Activated CD4-positive, alpha-beta T cell treated with anti-CD3 and anti-CD28 coated beads, Interleukin-2, amount 10 ng/mL, durations not matched to agents 7 days and 5 days (primary cell): ENCODE measurements around the gene CMIP. TPM values are rescaled to one million over a fixed set of nuclear protein-coding genes. Genes with fewer than 3 reads are reported as not detected.

Experiments used
- CTCF ChIA-PET: fragments of 350-600 bp; sonication (Branson Sonifier 250); formaldehyde crosslinking; loops from one replicate; lab custom pipeline; 2021; ENCODE audit warnings: antibody characterized with exemption; lab: Charles Lee
- POLR2A ChIA-PET: fragments of 350-600 bp; sonication (Branson Sonifier 250); formaldehyde crosslinking; loops from one replicate; lab custom pipeline; 2021; ENCODE audit warnings: antibody characterized with exemption; lab: Charles Lee
- DNase-seq: peaks from one replicate; pipeline ENCODE4 v3.0.0-alpha.2; 2020
- H3K27ac Mint-ChIP-seq: one replicate; pipeline ENCODE4 v1.8.0; 2021; ENCODE audit warnings: mild to moderate bottlenecking, moderate library complexity, mixed read lengths
- H3K27me3 Mint-ChIP-seq: one replicate; pipeline ENCODE4 v1.8.0; 2021; ENCODE audit warnings: mixed read lengths
- H3K36me3 Mint-ChIP-seq: one replicate; pipeline ENCODE4 v1.8.0; 2021; ENCODE audit warnings: low read depth, mixed read lengths
- H3K4me1 Mint-ChIP-seq: one replicate; pipeline ENCODE4 v1.8.0; 2021; ENCODE audit warnings: mixed read lengths
- H3K4me3 Mint-ChIP-seq: one replicate; pipeline ENCODE4 v1.8.0; 2021; ENCODE audit warnings: mild to moderate bottlenecking, moderate library complexity, mixed read lengths
- H3K9me3 Mint-ChIP-seq: one replicate; pipeline ENCODE4 v1.8.0; 2021; ENCODE audit warnings: mixed read lengths
- total RNA-seq, 2 experiments: library from RNA; stranded (reverse); gene quantifications; one replicate each; pipeline ENCODE4 v1.2.3, GENCODE V29; 2021

The CMIP gene
- total RNA-seq, 2 experiments from 2014 or later: 44.7 to 46.8 TPM

DNA sequence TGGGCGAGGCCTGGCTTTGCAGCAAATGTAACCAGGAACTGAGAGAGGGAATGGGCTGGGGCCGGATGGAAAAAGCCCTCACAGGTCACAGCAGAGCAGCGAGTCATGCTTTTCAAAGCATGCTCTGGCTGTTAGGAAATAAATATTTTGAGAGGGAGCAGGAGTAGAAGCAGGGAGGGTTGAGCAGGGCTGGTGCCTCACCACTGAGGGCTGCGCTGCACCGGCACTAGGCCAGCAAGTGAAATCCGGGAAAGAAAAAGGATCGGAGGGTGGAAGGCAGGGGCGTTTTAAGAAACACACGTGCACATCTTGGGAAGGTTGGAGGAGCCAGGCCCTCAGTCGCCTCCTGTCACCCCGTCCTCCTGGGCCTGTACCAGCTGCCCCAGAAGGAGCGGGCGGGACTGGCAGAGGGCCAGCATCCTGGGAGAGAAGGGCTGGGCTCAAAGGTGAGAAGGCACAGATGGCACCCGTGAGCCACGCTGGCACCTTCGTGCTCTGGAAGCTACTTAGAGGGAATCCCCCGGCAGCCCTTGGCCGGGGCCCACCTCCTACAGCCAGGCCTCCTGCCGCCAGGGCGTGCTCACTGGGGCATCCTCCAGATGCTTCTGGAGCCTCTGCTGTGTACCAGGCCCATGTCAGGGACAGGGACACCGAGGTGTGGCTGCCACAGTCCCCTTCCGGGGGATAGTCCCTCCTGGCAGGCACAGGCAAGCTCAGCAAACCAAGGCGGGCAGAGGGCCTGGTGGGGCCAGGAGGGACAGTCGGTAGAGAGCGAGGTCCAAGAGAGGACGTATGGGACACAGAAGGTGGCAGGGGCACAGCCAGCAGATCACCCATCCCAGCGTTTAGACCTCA, 263.0 kb downstream of the CMIP start:
- Mint-ChIP-seq H3K27ac (no peak overlapping the region), H3K9me3 (no peaks in the 10 kb centered on the region), H3K27me3 (no peaks in the 10 kb centered on the region), H3K36me3 (peaks cover 14% of the 10 kb centered on the region), H3K4me3 (no peak overlapping the region), H3K4me1 (no peaks in the 10 kb centered on the region)
- ChIA-PET POLR2A (no interaction called here), CTCF (interaction anchor here (0.8 kb wide), 1 partner anchor 304 kb away, joined by 3 read pairs; no protein-coding TSS in a partner anchor)
- DNase-seq: no peak

DNA sequence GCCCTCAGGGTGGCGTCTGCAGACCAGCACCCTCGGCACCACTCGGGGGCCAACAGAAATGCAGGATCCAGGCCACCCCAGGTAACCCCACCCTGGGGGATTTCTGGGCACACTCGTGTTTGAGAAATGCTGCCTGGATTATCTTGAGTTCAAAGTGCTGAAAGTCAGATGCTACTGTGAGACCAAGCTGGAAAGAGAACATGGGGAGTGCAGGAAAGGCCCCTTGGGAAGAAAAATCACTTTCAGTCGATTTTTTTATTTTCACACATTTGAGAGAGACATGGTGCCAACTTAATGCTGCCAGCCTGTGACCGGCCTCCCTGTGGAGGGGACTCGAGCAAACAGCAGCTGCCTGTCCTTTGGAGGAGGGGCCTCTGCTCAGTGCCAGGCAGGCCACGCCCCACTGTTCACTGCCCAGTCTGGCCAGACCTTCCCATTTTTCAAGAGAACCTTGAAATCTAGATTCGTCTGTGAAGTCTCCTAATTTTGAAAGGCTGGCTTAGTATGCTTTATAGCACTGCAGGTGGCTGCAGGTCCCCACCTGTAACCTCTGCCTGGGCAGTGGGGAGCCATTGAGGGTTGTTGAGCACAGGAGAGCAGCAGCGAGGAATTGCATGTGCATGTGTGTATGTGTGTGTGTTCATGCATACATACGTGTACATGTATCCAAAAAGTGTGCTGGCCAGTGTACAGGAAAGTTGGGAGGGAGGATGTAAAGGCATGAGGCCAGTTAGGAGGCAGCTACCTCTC, 263.8 kb downstream of the CMIP start:
- DNase-seq: no peak
- no peak overlapping the region for H3K27ac Mint-ChIP-seq
- CTCF ChIA-PET: no interaction called here
- no peaks in the 10 kb centered on the region for H3K4me1 Mint-ChIP-seq
- peaks cover 13% of the 10 kb centered on the region for H3K36me3 Mint-ChIP-seq
- H3K4me3 Mint-ChIP-seq: no peak overlapping the region
- H3K9me3 Mint-ChIP-seq: no peaks in the 10 kb centered on the region
- H3K27me3 Mint-ChIP-seq: no peaks in the 10 kb centered on the region
- POLR2A ChIA-PET: no interaction called here

DNA sequence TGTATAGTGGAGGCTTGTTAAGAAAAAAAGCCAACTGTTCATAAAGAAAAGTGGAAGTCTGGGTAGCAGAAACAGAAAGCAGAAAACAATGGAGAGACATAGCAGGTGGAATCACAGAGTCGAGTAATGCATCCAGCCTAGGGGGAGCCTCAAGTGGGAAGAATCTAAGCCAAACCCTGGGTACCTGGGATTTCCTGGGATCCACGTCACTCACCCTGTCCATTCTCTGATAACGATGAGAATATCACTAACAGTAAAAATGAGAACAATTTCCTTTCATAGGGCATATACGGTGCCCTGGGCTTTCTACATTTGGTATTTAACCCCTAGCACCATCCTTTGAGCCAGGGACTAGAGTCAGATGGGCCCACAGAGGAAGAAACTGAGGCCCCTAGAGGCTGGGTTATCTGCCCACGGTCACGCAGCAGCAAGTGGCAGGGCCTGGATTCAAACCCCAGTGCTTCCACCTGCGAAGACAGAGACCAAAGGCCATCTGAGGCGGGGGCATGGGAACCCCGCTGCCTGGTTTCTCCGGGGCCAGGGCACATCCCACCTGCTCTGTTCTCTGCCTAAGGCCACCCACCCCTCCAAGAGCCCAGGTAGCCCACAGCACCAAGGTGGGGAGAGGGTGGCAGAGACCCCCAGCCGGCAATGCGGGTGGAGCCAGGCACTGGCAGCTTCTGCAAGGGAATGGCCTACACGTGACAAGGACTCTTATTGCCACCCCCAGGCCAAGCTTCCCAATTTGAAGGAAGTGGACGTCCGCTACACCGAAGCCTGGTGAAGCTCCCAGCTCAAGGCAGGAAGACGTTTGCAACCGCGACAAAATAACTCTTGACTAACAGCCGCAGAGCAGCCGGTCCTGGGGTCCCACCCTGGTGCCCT, 264.6 kb downstream of the CMIP start:
- Mint-ChIP-seq H3K9me3 (no peaks in the 10 kb centered on the region), H3K36me3 (peaks cover 13% of the 10 kb centered on the region), H3K27ac (no peak overlapping the region), H3K27me3 (no peaks in the 10 kb centered on the region), H3K4me1 (peaks cover 1% of the 10 kb centered on the region), H3K4me3 (no peak overlapping the region)
- ChIA-PET CTCF (no interaction called here), POLR2A (no interaction called here)
- DNase-seq: no peak

DNA sequence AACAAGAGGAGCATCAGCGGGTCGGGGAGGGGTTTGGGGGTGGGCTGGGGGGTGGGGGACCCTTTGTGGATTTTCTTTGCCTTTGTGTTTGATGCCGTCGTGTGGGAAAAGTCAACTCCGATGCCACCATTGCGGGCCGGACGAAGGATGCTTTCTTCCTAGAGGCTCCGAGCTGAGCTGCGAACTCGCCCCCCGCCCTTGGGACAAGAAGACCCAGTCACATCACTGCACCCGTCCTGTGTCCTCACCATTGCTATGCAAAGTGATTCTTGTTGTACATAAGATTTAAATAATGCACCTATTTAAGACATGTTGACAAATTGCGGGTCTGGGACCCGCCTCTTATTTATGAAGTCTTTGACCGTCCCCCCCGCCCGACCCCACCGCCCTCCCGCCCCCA, 265.4 kb downstream of the CMIP start:
- ChIA-PET POLR2A (no interaction called here), CTCF (interaction anchor here (0.7 to 1.2 kb wide), 2 partner anchors 13 to 70 kb away, joined by 4 read pairs; no protein-coding TSS in a partner anchor)
- no peak overlapping the region for H3K27ac Mint-ChIP-seq
- no peak for DNase-seq
- no peaks in the 10 kb centered on the region for H3K9me3 Mint-ChIP-seq
- no peak overlapping the region for H3K4me3 Mint-ChIP-seq
- peaks cover 13% of the 10 kb centered on the region for H3K36me3 Mint-ChIP-seq
- H3K4me1 Mint-ChIP-seq: peaks cover 7% of the 10 kb centered on the region
- H3K27me3 Mint-ChIP-seq: no peaks in the 10 kb centered on the region

DNA sequence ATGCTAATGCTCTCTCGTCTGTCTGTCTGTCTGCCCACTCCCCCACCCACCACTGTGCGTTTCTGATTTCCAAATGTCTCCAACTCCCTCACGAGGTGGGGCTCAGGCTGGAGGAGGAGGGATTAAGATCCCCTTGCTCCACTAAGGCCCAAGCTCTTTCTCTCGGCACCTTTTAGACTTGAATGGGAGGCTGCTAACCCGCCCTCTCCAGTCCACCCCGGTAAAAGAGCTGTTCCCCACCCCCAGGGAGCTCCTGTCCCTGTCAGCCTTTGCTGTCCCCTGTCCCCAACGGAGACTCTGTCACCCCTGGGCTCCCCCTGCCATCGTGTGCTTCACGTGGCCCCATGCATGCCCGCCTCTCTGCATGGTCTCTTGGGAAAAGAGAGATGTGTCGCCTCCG, 266.0 kb downstream of the CMIP start:
- Mint-ChIP-seq H3K9me3 (no peaks in the 10 kb centered on the region), H3K4me1 (peaks cover 12% of the 10 kb centered on the region), H3K27me3 (no peaks in the 10 kb centered on the region), H3K4me3 (no peak overlapping the region), H3K27ac (no peak overlapping the region), H3K36me3 (peaks cover 11% of the 10 kb centered on the region)
- POLR2A ChIA-PET: no interaction called here
- no peak for DNase-seq
- CTCF ChIA-PET: interaction anchor here (0.7 to 1.2 kb wide), 2 partner anchors 13 to 69 kb away, joined by 4 read pairs; no protein-coding TSS in a partner anchor

DNA sequence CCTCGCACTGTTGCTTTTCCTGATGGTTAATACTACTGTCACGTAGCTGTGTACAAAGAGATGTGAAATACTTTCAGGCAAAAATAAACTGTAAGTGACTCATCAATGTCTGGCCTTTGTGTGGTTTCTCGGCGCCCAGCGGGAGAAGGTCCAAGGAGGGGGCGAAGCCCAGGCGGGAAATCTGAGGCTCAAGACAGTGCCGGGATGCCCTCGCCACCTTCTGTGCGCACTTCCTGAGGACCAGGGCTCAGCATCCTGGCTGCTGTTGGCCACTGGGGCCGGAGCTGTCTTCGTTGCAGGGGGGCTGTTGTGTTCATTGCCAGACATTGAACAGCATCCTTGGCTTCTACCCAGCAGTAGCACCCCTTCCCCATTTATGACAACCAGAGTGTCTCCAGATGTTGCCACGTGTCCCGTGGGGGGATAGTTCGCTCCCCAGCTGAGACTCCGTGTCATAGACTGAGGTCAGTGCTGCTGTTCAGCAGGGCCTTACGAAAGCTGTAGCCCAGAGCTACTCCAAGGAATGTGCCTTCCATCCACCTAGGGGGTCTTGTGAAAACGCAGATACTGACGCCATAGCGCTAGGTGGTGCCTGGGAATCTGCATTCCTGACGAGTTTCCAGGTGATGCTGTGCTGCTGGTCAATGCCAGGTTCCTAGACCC, 267.2 kb downstream of the CMIP start:
- H3K27me3 Mint-ChIP-seq: no peaks in the 10 kb centered on the region
- H3K4me3 Mint-ChIP-seq: no peak overlapping the region
- H3K9me3 Mint-ChIP-seq: no peaks in the 10 kb centered on the region
- ChIA-PET CTCF (interaction anchor here (0.8 to 1.1 kb wide), 2 partner anchors 10 to 91 kb away, joined by 3 read pairs; no protein-coding TSS in a partner anchor), POLR2A (no interaction called here)
- DNase-seq: no peak
- H3K36me3 Mint-ChIP-seq: peaks cover 10% of the 10 kb centered on the region
- H3K4me1 Mint-ChIP-seq: peaks cover 24% of the 10 kb centered on the region
- H3K27ac Mint-ChIP-seq: no peak overlapping the region

DNA sequence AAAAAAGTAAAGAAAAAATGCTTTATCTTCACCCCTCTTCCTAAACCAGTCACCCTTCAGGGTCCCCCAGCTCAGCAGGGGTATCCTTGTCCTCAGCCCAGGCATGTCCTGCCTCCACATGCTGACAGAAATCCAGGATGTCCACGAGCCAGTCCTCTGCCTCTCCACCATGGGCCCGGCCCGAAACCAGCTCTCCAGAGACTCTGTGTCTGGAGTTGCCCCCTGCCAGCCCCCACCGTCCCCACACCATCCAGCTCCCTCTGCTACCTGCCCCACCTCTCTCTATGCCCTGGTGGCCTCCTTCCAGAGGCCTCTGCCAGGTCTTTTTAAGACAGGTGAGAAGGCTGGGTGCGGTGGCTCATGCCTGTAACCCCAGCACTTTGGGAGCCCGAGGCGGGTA, 268.1 kb downstream of the CMIP start:
- ChIA-PET CTCF (interaction anchor here (0.6 to 2.9 kb wide), 3 partner anchors 11 to 92 kb away, joined by 3 to 13 read pairs (median 3); no protein-coding TSS in a partner anchor), POLR2A (no interaction called here)
- Mint-ChIP-seq H3K4me3 (no peak overlapping the region), H3K36me3 (peaks cover 3% of the 10 kb centered on the region), H3K27me3 (no peaks in the 10 kb centered on the region), H3K27ac (no peak overlapping the region), H3K9me3 (no peaks in the 10 kb centered on the region), H3K4me1 (peaks cover 29% of the 10 kb centered on the region)
- DNase-seq: no peak

DNA sequence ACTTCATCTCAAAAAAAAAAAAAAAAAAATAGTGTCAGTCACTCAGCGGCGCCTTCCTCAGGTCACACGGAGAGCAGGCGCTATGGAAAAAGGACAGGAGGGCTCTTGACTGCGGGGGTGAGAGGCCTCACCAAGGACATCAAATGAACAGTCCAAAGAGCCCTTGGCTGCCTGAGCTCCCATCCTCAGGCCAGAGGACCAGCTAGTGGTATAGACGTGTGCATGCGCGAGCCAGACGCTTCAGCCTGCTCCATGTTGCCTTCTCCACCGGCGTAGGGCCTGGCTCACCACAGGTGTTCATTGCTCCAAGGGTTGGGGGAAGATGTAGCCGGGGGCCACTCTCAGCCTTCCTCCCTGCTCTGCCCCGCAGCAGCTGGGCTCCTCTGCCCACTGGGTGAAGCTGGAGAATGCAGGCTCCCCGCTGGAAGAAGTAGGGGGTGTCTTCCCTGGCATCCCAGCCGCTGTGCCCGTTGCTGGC, 268.7 kb downstream of the CMIP start:
- peaks cover 34% of the 10 kb centered on the region for H3K4me1 Mint-ChIP-seq
- H3K9me3 Mint-ChIP-seq: no peaks in the 10 kb centered on the region
- H3K27me3 Mint-ChIP-seq: no peaks in the 10 kb centered on the region
- POLR2A ChIA-PET: no interaction called here
- CTCF ChIA-PET: interaction anchor here (0.6 to 2.9 kb wide), 4 partner anchors 11 to 61 kb away, joined by 3 to 13 read pairs (median 4); no protein-coding TSS in a partner anchor
- H3K36me3 Mint-ChIP-seq: peaks cover 5% of the 10 kb centered on the region
- H3K4me3 Mint-ChIP-seq: no peak overlapping the region
- no peak overlapping the region for H3K27ac Mint-ChIP-seq
- no peak for DNase-seq

DNA sequence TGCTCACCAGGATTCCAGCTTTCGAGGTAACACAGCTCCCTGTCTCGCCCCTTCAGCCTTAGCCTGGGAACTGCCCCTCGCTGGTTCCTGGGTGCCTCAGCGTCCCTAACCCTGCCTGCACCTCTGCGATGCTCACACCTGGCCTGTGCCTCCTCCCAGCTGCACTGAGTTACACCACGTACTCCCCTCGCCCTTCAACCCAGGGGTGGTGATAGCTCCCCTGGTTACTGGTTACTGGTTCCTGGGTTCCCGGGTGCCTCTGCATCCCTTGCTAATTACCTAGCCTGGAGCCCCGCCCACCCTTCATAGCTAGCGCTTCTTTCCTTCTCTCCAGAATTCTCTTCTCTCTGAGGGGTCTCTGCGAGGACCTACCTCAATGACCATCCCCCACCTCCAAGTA, 269.2 kb downstream of the CMIP start:
- no peaks in the 10 kb centered on the region for H3K9me3 Mint-ChIP-seq
- peaks cover 4% of the 10 kb centered on the region for H3K36me3 Mint-ChIP-seq
- no peak overlapping the region for H3K4me3 Mint-ChIP-seq
- H3K27me3 Mint-ChIP-seq: no peaks in the 10 kb centered on the region
- ChIA-PET CTCF (interaction anchor here (0.6 to 2.9 kb wide), 5 partner anchors 10 to 35 kb away, joined by 3 to 13 read pairs (median 4); no protein-coding TSS in a partner anchor), POLR2A (no interaction called here)
- H3K4me1 Mint-ChIP-seq: peaks cover 39% of the 10 kb centered on the region
- no peak overlapping the region for H3K27ac Mint-ChIP-seq
- DNase-seq: no peak

DNA sequence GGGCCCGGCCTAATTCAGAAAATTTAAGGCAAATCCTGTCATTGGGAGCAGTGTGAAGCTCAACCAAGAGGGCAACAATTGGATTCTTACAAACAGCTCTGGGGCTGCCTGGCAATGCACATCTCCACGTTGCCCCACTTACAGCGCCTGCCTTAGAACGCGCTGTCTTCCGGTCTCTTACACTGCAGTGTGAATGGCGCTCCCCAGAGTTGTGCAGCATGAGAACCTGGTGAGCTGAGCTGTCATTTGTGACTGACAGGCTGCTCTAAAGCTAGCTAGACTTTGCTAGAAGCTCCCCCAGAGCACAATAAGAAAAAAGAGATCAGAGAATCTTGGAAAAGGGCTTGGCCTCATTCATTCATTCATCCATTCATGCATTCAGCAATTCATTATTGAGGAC, 270.0 kb downstream of the CMIP start:
- ChIA-PET POLR2A (no interaction called here), CTCF (interaction anchor here (0.6 to 2.9 kb wide), 8 partner anchors 9 to 242 kb away, joined by 3 to 13 read pairs (median 6); no protein-coding TSS in a partner anchor)
- Mint-ChIP-seq H3K9me3 (no peaks in the 10 kb centered on the region), H3K36me3 (peaks cover 2% of the 10 kb centered on the region), H3K27me3 (no peaks in the 10 kb centered on the region), H3K4me3 (no peak overlapping the region), H3K4me1 (peaks cover 45% of the 10 kb centered on the region), H3K27ac (peak overlapping the region; percentile 70)
- no peak for DNase-seq

DNA sequence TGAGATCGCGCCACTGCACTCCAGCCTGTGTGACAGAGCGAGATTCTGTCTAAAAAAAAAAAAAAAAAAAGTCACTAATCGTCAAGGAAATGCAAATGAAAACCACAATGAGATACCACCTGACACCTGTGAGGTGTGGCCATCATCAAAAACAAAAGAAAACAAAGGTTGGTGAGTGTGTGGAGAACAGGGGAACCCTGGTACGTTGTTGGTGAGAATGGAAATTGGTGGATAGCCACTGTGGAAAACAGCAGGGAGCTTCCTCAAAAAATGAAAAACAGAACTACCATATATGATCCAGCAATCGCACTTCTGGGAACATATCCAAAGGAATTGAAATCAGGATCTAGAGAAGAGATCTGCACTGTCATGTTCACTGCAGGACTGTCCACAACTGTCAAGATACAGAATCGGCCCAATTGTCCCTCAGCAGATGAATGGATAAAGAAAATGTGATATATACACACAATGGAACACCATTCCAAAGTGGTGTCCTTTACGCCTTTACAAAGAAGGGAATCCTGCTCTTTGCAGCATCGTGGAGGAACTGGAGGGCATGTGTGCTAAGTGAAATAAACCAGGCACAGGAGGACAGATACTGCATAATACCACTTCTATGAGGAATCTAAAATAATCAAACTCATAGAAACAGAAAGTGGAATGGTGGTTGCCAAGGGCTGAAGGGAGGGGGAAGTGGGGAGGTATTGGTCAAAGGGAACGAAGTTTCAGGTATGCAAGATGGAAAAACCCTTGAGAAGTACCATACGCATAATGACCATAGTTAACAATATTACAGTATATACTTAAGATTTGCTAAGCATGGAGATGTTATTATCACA, 271.0 kb downstream of the CMIP start:
- CTCF ChIA-PET: interaction anchor here (0.6 to 2.9 kb wide), 6 partner anchors 8 to 243 kb away, joined by 3 to 13 read pairs (median 7); no protein-coding TSS in a partner anchor
- H3K4me3 Mint-ChIP-seq: peak overlapping the region; percentile 26
- POLR2A ChIA-PET: no interaction called here

More for the DNA sequence above, 271.0 kb downstream of the CMIP start:
- no peaks in the 10 kb centered on the region for H3K9me3 Mint-ChIP-seq
- H3K27ac Mint-ChIP-seq: peak overlapping the region; percentile 70
- no peaks in the 10 kb centered on the region for H3K27me3 Mint-ChIP-seq
- DNase-seq: peak; percentile 54
- H3K4me1 Mint-ChIP-seq: peaks cover 50% of the 10 kb centered on the region
- peaks cover 2% of the 10 kb centered on the region for H3K36me3 Mint-ChIP-seq
